NK-92 (cell line): ENCODE measurements around the gene LRCOL1.

ENCODE experiments used
- DNase-seq: peaks from one replicate; lab custom pipeline; 2025; ENCODE audit not compliant: unreplicated experiment; lab: John Stamatoyannopoulos, UW

Gene LRCOL1

GRCh38 chr12:132620113-132620898 lies 9.9 kb upstream of the LRCOL1 start:
- no peak for DNase-seq

GRCh38 chr12:132619386-132620112 lies 9.2 kb upstream of the LRCOL1 start:
- DNase-seq: no peak

GRCh38 chr12:132619071-132619385 lies 8.6 kb upstream of the LRCOL1 start:
- DNase-seq: no peak

- DNase-seq: no peak
Measured at GRCh38 chr12:132618683-132619043, 8.3 kb upstream of the LRCOL1 start, which contains the start of gene P2RX2. Gene P2RX2, plus strand, starts transcription at chr12:132618776. Its CDS starts 41 bp downstream, at chr12:132618817.

GRCh38 chr12:132617822-132618682 lies 7.7 kb upstream of the LRCOL1 start:
- DNase-seq: no peak

GRCh38 chr12:132617135-132617701 lies 6.8 kb upstream of the LRCOL1 start:
- no peak for DNase-seq

GRCh38 chr12:132615579-132616038 lies 5.2 kb upstream of the LRCOL1 start:
- no peak for DNase-seq

- DNase-seq: no peak
Measured at GRCh38 chr12:132614861-132615578, 4.6 kb upstream of the LRCOL1 start.

- DNase-seq: no peak
Measured at GRCh38 chr12:132614029-132614428, 3.6 kb upstream of the LRCOL1 start.

- no peak for DNase-seq
Measured at GRCh38 chr12:132611620-132612019, 1.2 kb upstream of the LRCOL1 start.

GRCh38 chr12:132610866-132611602 lies 652 bp upstream of the LRCOL1 start:
- DNase-seq: no peak

- no peak for DNase-seq
Measured at GRCh38 chr12:132608231-132609171, 1.9 kb downstream of the LRCOL1 start.

- DNase-seq: no peak
Measured at GRCh38 chr12:132606927-132607326, 3.5 kb downstream of the LRCOL1 start.

GRCh38 chr12:132606466-132606865 lies 3.9 kb downstream of the LRCOL1 start:
- no peak for DNase-seq

GRCh38 chr12:132605892-132606291 lies 4.5 kb downstream of the LRCOL1 start:
- DNase-seq: no peak

GRCh38 chr12:132604668-132605441 lies 5.5 kb downstream of the LRCOL1 start:
- no peak for DNase-seq

- no peak for DNase-seq
Measured at GRCh38 chr12:132604151-132604618, 6.2 kb downstream of the LRCOL1 start.
